ENCODE data around the gene ZNF792.
"Not testable (repeated sequence)": the region's sequence is repeated elsewhere in the genome, so short reads cannot be mapped to it uniquely, and the experiment has no call there.

The ZNF792 gene

DNA sequence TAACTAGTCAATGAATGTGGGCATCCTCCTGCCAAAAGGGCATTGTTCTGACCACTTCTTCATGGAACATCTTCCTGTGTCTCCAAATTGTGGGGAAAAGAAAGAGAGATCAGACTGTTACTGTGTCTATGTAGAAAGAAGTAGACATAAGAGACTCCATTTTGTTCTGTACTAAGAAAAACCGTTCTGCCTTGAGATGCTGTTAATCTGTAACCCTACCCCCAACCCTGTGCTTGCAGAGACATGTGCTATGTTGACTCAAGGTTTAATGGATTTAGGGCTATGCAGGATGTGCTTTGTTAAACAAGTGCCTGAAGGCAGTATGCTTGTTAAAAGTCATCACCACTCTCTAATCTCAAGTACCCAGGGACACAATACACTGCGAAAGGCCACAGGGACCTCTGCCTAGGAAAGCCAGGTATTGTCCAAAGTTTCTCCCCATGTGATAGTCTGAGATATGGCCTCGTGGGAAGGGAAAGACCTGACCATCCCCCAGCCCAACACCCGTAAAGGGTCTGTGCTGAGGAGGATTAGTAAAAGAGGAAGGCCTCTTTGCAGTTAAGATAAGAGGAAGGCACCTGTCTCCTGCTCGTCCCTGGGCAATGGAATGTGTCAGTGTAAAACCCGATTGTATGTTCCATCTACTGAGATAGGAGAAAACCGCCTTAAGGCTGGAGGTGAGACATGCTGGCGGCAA, 43.8 kb downstream of the ZNF792 start:
- DNase-seq, result not testable (repeated sequence)

DNA sequence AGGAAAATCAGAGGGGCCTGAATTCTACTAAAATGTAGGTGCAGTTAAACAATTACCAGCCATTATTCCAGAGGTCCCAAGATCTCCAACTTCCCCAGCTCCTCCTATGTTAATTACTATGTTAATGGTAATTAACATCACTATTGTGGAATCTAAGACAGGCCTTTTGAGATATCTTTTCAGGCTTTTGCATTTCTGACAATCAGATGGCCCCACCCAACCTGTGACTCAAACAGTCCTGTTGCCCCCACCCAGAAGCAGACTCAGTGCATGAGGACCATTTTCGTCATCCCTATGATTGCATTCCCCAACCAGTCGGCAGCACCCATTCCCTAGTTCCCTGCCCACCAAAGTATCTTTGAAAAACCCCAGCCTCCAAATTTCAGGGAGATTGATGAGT, 45.8 kb downstream of the ZNF792 start:
- no peak for DNase-seq

DNA sequence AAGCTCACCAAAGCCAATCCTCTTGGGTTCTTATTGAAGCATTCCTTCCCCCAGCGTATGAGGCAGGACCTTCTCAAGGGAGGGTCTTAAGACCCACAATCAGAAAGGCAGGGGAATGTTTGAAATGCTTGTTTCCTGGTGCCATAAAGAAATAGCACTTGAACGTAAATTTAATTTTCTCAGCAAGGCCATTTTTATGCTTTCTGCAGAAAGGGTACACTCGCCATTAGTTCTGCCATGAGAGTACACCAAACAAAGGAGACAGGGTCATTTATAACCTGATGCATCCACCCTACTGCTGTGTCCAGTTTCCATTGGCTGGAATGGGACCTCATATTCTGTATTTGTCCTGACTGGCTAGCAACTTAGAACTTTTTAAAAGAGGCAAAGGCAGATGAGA, 46.9 kb downstream of the ZNF792 start:
- not testable (repeated sequence) for DNase-seq

DNA sequence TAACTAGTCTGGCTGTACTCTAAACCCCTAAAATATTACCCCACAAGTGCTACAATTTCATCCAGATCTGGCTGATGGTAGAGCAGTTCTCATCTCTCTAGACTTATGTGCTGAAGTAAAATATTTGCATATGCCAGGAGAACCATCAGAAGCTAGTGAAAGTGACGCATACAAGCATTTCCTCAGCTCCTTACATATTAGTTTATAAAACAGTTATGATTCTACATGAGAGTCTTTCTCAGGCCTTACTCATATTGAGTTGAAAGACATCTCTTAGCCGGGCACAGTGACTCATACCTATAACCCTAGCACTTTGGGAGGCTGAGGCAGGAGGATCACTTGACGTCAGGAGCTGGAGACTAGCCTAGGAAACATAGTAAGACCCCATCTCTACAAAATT, 53.3 kb downstream of the ZNF792 start:
- DNase-seq, result no peak

All from GF-D8 (cell line).